ENCODE results near the gene TSPAN1.

DNA sequence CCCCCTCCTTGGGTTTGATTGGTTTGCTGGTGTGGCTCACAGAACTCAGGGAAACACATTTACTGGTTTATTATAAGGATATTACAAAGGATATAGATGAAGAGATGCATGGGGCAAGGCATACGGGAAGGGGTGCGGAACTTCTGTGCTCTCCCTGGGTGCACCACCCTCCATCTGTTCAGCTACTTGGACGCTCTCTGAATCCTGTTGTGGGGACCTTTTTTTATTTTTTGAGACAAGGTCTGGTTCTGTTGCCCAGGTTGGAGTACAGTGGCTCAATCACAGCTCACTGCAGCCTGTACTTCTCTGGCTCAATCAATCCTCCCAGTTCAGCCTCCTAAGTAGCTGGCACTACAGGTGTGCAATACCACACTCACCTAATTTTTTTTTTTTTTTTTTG lies 35.7 kb downstream of the TSPAN1 start:
- TF ChIP-seq, protein P1, sequence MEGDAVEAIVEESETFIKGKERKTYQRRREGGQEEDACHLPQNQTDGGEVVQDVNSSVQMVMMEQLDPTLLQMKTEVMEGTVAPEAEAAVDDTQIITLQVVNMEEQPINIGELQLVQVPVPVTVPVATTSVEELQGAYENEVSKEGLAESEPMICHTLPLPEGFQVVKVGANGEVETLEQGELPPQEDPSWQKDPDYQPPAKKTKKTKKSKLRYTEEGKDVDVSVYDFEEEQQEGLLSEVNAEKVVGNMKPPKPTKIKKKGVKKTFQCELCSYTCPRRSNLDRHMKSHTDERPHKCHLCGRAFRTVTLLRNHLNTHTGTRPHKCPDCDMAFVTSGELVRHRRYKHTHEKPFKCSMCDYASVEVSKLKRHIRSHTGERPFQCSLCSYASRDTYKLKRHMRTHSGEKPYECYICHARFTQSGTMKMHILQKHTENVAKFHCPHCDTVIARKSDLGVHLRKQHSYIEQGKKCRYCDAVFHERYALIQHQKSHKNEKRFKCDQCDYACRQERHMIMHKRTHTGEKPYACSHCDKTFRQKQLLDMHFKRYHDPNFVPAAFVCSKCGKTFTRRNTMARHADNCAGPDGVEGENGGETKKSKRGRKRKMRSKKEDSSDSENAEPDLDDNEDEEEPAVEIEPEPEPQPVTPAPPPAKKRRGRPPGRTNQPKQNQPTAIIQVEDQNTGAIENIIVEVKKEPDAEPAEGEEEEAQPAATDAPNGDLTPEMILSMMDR (IDR thresholded peaks at IDR 0.05): no peak
- TF ChIP-seq RXRA (IDR thresholded peaks at IDR 0.05; ENCODE audit: borderline replicate concordance, low read depth): no peak
- TF ChIP-seq FOSL2 (IDR thresholded peaks at IDR 0.05; ENCODE audit: borderline replicate concordance, low read depth): no peak
- TF ChIP-seq, protein P2, sequence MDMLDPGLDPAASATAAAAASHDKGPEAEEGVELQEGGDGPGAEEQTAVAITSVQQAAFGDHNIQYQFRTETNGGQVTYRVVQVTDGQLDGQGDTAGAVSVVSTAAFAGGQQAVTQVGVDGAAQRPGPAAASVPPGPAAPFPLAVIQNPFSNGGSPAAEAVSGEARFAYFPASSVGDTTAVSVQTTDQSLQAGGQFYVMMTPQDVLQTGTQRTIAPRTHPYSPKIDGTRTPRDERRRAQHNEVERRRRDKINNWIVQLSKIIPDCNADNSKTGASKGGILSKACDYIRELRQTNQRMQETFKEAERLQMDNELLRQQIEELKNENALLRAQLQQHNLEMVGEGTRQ (IDR thresholded peaks at IDR 0.05; ENCODE audit: borderline replicate concordance, low read depth, low read length): no peak
- no peak for TF ChIP-seq POLR2AphosphoS5 (IDR thresholded peaks at IDR 0.05; ENCODE audit: low read depth, low read length)
- TF ChIP-seq SIN3A (IDR thresholded peaks at IDR 0.05; ENCODE audit: borderline replicate concordance, low read depth, low read length): no peak
- no peak for TF ChIP-seq NRF1 (IDR thresholded peaks at IDR 0.05; ENCODE audit: low read depth, low read length)
- TF ChIP-seq SMC3 (IDR thresholded peaks at IDR 0.05; ENCODE audit: low read depth, low read length): no peak
- no peak for TF ChIP-seq MEF2A (IDR thresholded peaks at IDR 0.05; ENCODE audit: borderline replicate concordance, low read depth)
- TF ChIP-seq, protein P3, sequence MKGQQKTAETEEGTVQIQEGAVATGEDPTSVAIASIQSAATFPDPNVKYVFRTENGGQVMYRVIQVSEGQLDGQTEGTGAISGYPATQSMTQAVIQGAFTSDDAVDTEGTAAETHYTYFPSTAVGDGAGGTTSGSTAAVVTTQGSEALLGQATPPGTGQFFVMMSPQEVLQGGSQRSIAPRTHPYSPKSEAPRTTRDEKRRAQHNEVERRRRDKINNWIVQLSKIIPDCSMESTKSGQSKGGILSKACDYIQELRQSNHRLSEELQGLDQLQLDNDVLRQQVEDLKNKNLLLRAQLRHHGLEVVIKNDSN (IDR thresholded peaks at IDR 0.05; ENCODE audit: borderline replicate concordance, low read depth): no peak
- no peak for TF ChIP-seq EP300 (IDR thresholded peaks at IDR 0.05; ENCODE audit: borderline replicate concordance in 1 of 2, low read depth in 1 of 2, low read length in 1 of 2)
- no peak for TF ChIP-seq GABPA (IDR thresholded peaks at IDR 0.05; ENCODE audit: low read depth)
- TF ChIP-seq, protein P4, sequence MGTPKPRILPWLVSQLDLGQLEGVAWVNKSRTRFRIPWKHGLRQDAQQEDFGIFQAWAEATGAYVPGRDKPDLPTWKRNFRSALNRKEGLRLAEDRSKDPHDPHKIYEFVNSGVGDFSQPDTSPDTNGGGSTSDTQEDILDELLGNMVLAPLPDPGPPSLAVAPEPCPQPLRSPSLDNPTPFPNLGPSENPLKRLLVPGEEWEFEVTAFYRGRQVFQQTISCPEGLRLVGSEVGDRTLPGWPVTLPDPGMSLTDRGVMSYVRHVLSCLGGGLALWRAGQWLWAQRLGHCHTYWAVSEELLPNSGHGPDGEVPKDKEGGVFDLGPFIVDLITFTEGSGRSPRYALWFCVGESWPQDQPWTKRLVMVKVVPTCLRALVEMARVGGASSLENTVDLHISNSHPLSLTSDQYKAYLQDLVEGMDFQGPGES (IDR thresholded peaks at IDR 0.05; ENCODE audit: low read depth, low read length): no peak
